HCT116 (cell line): ENCODE measurements around the gene PTPN9. TPM values are rescaled to one million over a fixed set of nuclear protein-coding genes. Genes with fewer than 3 reads are reported as not detected.

Experiments
- ATAC-seq: fragments of 200-7000 bp; cut with Tn5 transposase; 2 replicates; pipeline ENCODE4 v1.9.1; 2020; ENCODE audit warnings: mild to moderate bottlenecking, moderate library complexity
- BruUV-seq: library from RNA; stranded (reverse); fragments of 400-500 nt; replicated peaks from 2 replicates; lab custom pipeline; 2021; lab: Mats Ljungman, UMichigan
- CTCF ChIA-PET: fragments of 300-600 bp; sonication (Branson Sonifier 250); formaldehyde crosslinking; loops from one replicate; lab custom pipeline; 2021; ENCODE audit warnings: antibody characterized with exemption; lab: Charles Lee
- POLR2A ChIA-PET: fragments of 300-600, 350-600 bp; sonication (Branson Sonifier 250); formaldehyde crosslinking; loops from one replicate; lab custom pipeline; 2021; ENCODE audit warnings: antibody characterized with exemption; lab: Charles Lee
- RAD21 ChIA-PET, 2 experiments: fragments of 300-600 bp; sonication (Branson Sonifier 250); formaldehyde crosslinking; loops; one replicate each; lab custom pipeline; 2023; ENCODE audit warnings: low total read pairs in 2 of 2; ENCODE audit not compliant: uncharacterized antibody in 2 of 2, unreplicated experiment in 2 of 2, low non-redundant PET in 1 of 2; lab: Charles Lee
- DNase-seq: peaks from one replicate; pipeline ENCODE4 v3.0.0-alpha.2; 2010; ENCODE audit warnings: low read depth, low spot score
- H2AFZ ChIP-seq: fragments of 200-600 bp; shearing (Covaris generic), sonication (generic); 2 replicates; pipeline ENCODE4 v1.6.1; 2017; ENCODE audit warnings: low read depth, mixed run types, mixed read lengths, antibody characterized with exemption, low read length; ENCODE audit not compliant: poor library complexity, severe bottlenecking
- H3K27ac ChIP-seq: 2 replicates; pipeline ENCODE4 v1.5.1; 2012; ENCODE audit warnings: low read depth, low read length
- H3K27me3 ChIP-seq: fragments of 200-600 bp; sonication (generic); 2 replicates; pipeline ENCODE4 v1.6.1; 2016; ENCODE audit warnings: mixed run types, low read length, mixed read lengths; ENCODE audit not compliant: insufficient read depth
- H3K36me3 ChIP-seq, 2 experiments: fragments of 200-500 bp in 1 of 2; fragments of 200-600 bp in 1 of 2; sonication (Bioruptor generic) in 1 of 2; sonication (generic) in 1 of 2; 2 replicates each; pipeline versions ENCODE4 v1.5.1 to v1.6.1; 2014 to 2016; ENCODE audit warnings: low read length in 2 of 2, inconsistent platforms in 1 of 2, mixed read lengths in 1 of 2, mixed run types in 1 of 2; ENCODE audit not compliant: insufficient read depth in 2 of 2, control insufficient read depth in 1 of 2
- H3K4me1 ChIP-seq, 2 experiments: fragments of 200-600 bp in 1 of 2; sonication (generic) in 1 of 2; 2 replicates each; pipeline versions ENCODE4 v1.5.1 to v1.6.1; 2012 to 2017; ENCODE audit warnings: low read length in 2 of 2, inconsistent platforms in 1 of 2, mild to moderate bottlenecking in 1 of 2, mixed read lengths in 1 of 2, mixed run types in 1 of 2, moderate library complexity in 1 of 2; ENCODE audit not compliant: insufficient read depth in 2 of 2, control insufficient read depth in 1 of 2
- H3K4me2 ChIP-seq: fragments of 200-600 bp; sonication (generic); 2 replicates; pipeline ENCODE4 v1.6.1; 2017; ENCODE audit warnings: mixed run types, low read length, mixed read lengths
- H3K4me3 ChIP-seq, 2 experiments: fragments of 200-600 bp in 1 of 2; sonication (generic) in 1 of 2; replicated peaks in 1 of 2; 2 replicates each; pipeline ENCODE4 v1.5.1; 2011 to 2016; ENCODE audit warnings: low read length in 2 of 2, control low read depth in 1 of 2, low read depth in 1 of 2, mild to moderate bottlenecking in 1 of 2, mixed read lengths in 1 of 2, mixed run types in 1 of 2
- H3K79me2 ChIP-seq: fragments of 200-600 bp; sonication (generic); 2 replicates; pipeline ENCODE4 v1.6.1; 2017; ENCODE audit warnings: mild to moderate bottlenecking, mixed run types, low read length, moderate library complexity, mixed read lengths; ENCODE audit not compliant: insufficient read depth
- H3K9ac ChIP-seq: fragments of 200-600 bp; sonication (generic); 2 replicates; pipeline ENCODE4 v1.6.1; 2016; ENCODE audit warnings: low read length, mixed read lengths
- H3K9me2 ChIP-seq: fragments of 200-600 bp; sonication (generic), shearing (Covaris generic); 2 replicates; pipeline ENCODE4 v1.6.1; 2017; ENCODE audit warnings: mixed run types, mild to moderate bottlenecking, moderate library complexity; ENCODE audit not compliant: insufficient read depth
- H3K9me3 ChIP-seq, 2 experiments: fragments of 200-500 bp in 1 of 2; fragments of 200-600 bp in 1 of 2; sonication (Bioruptor generic) in 1 of 2; sonication (generic) in 1 of 2; 2 replicates each; pipeline ENCODE4 v1.6.1; 2014 to 2017; ENCODE audit warnings: low read length in 2 of 2, mixed read lengths in 2 of 2, inconsistent platforms in 1 of 2, low read depth in 1 of 2, mild to moderate bottlenecking in 1 of 2, mixed run types in 1 of 2, moderate library complexity in 1 of 2; ENCODE audit not compliant: control insufficient read depth in 1 of 2, insufficient read depth in 1 of 2
- H4K20me1 ChIP-seq: fragments of 200-600 bp; sonication (generic), shearing (Covaris generic); 2 replicates; pipeline ENCODE4 v1.6.1; 2017; ENCODE audit warnings: mixed run types, mild to moderate bottlenecking, moderate library complexity; ENCODE audit not compliant: insufficient read depth
- ELF1 ChIP-seq: IDR thresholded peaks from 2 replicates; pipeline ENCODE4 v1.6.1; 2012; ENCODE audit warnings: low read depth, borderline replicate concordance
- FOSL1 ChIP-seq: IDR thresholded peaks from 2 replicates; pipeline ENCODE4 v1.6.1; 2012; ENCODE audit warnings: low read depth
- SIN3A ChIP-seq: IDR thresholded peaks from 2 replicates; pipeline ENCODE4 v1.6.1; 2012; ENCODE audit warnings: low read depth
- SP1 ChIP-seq: IDR thresholded peaks from 2 replicates; pipeline ENCODE4 v1.6.1; 2012; ENCODE audit warnings: low read depth
- SRF ChIP-seq: IDR thresholded peaks from 2 replicates; pipeline ENCODE4 v1.6.1; 2012; ENCODE audit warnings: low read depth
- intact Hi-C: fragments of 100-400 bp; cut with micrococcal nuclease; formaldehyde crosslinking; loops from 2 replicates; pipeline ENCODE4 v1.10.0; 2022
- total RNA-seq: library from RNA; stranded (reverse); gene quantifications from one replicate; pipeline ENCODE4 v1.2.1, GENCODE V29; 2021; ENCODE audit not compliant: unreplicated experiment
- TF ChIP-seq, protein P1 (sequence below): IDR thresholded peaks from 2 replicates; pipeline ENCODE4 v1.6.1; 2012
- TF ChIP-seq, protein P2 (sequence below): IDR thresholded peaks from 2 replicates; pipeline ENCODE4 v1.6.1; 2012

Gene PTPN9
- total RNA-seq, 1 experiment from 2014 or later, result 21.1 TPM

DNA sequence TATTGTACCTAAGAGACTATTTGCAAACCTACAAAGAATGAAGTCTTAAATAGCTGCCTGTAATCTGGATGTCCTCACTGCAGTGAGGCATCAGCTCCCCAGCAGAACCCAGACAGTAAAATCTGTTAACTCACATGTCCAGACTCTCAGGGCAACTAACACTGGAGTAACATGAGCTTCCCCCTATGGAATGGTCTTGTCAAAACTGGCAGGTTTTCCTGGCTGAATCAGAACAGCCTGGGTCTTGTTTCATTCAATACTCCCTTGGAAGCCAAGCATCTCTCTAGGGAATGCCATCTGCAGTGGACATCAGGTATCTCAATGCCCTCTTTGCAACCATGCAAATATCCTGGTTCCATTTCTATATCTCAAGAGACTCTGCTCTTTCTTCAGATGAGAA is 24.4 kb downstream of the PTPN9 start:
- DNase-seq (no peak), ATAC-seq (no peak)
- no peak for TF ChIP-seq SRF
- TF ChIP-seq, protein P1, sequence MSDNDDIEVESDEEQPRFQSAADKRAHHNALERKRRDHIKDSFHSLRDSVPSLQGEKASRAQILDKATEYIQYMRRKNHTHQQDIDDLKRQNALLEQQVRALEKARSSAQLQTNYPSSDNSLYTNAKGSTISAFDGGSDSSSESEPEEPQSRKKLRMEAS, result no peak
- no peak for TF ChIP-seq SP1
- Histone ChIP-seq H2AFZ (no peak overlapping the region), H3K9me3 (no peaks in the 10 kb centered on the region), H3K79me2 (0 out of 2 replicates have a peak, but pooled peaks cover 6% of the 10 kb centered on the region), H3K4me3 (no peak overlapping the region), H3K9me2 (no peaks in the 10 kb centered on the region), H3K27me3 (no peaks in the 10 kb centered on the region), H3K4me2 (no peak overlapping the region), H3K27ac (no peak overlapping the region), H3K36me3 (no peaks in the 10 kb centered on the region), H4K20me1 (no peaks in the 10 kb centered on the region), H3K4me1 (no peaks in the 10 kb centered on the region), H3K9ac (no peak overlapping the region)
- BruUV-seq, result no TSS peak
- intact Hi-C loops, result no loop called here
- RAD21 ChIA-PET, result no interaction called here
- CTCF ChIA-PET, result interaction anchor here (1.1 kb wide), 1 partner anchor 14 kb away, joined by 3 read pairs; no protein-coding TSS in a partner anchor
- POLR2A ChIA-PET, result no interaction called here

- ATAC-seq (no peak), DNase-seq (no peak)
- ChIA-PET RAD21 (no interaction called here), POLR2A (interaction anchor here (1.3 kb wide), 1 partner anchor 9 kb away, joined by 4 read pairs; no protein-coding TSS in a partner anchor), CTCF (no interaction called here)
- H3K9ac ChIP-seq, result no peak overlapping the region
- no peak overlapping the region for H3K27ac ChIP-seq
- no peak overlapping the region for H3K4me2 ChIP-seq
- no peaks in the 10 kb centered on the region for H3K27me3 ChIP-seq
- TF ChIP-seq, protein P2, sequence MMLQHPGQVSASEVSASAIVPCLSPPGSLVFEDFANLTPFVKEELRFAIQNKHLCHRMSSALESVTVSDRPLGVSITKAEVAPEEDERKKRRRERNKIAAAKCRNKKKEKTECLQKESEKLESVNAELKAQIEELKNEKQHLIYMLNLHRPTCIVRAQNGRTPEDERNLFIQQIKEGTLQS, result no peak
- TF ChIP-seq SIN3A (no peak), ELF1 (no peak), FOSL1 (no peak)
- 0 out of 2 replicates have a peak, but pooled peaks cover 12% of the 10 kb centered on the region for H3K79me2 ChIP-seq
- H4K20me1 ChIP-seq, result no peaks in the 10 kb centered on the region
- H2AFZ ChIP-seq, result no peak overlapping the region
- H3K4me3 ChIP-seq, result no peak overlapping the region
- no peaks in the 10 kb centered on the region for H3K4me1 ChIP-seq
- no peaks in the 10 kb centered on the region for H3K9me2 ChIP-seq
- no TSS peak for BruUV-seq
- no peaks in the 10 kb centered on the region for H3K9me3 ChIP-seq
- intact Hi-C loops, result no loop called here
- H3K36me3 ChIP-seq, result no peaks in the 10 kb centered on the region
Measured at GRCh38 chr15:75553659-75554058, 25.5 kb downstream of the PTPN9 start.
